Breast epithelium (tissue), 3 donors: ENCODE data around the gene AK9.

Experiments used
- CTCF ChIP-seq, 3 donors: fragments of 450-650 bp; IDR thresholded peaks; one replicate each; pipeline ENCODE4 v1.5.1; 2016 to 2017; ENCODE audit warnings: antibody characterized with exemption in 3 of 3, mild to moderate bottlenecking in 3 of 3, moderate library complexity in 3 of 3
- POLR2A ChIP-seq: fragments of 450-650 bp; IDR thresholded peaks from one replicate; pipeline ENCODE4 v1.6.1; 2016; ENCODE audit warnings: antibody characterized with exemption, mild to moderate bottlenecking, moderate library complexity
- POLR2AphosphoS5 ChIP-seq, 3 donors: sonication (generic); formaldehyde crosslinking; IDR thresholded peaks; one replicate each; pipeline ENCODE4 v1.6.1; 2017; ENCODE audit warnings: antibody characterized with exemption in 3 of 3

GRCh38 chr6:109696355-109696754, 5.4 kb upstream of the AK9 start:
- TF ChIP-seq CTCF (IDR thresholded peaks at IDR 0.05) (no peak), POLR2A (no peak), POLR2AphosphoS5 (IDR thresholded peaks at IDR 0.05) (no peak)
